Measurements from ENCODE around the gene AKT2.
A peak's percentile ranks its signal among the peaks of the same experiment; 100 is the strongest.
"Not testable (repeated sequence)": the region's sequence is repeated elsewhere in the genome, so short reads cannot be mapped to it uniquely, and the experiment has no call there.

Gene AKT2

DNA sequence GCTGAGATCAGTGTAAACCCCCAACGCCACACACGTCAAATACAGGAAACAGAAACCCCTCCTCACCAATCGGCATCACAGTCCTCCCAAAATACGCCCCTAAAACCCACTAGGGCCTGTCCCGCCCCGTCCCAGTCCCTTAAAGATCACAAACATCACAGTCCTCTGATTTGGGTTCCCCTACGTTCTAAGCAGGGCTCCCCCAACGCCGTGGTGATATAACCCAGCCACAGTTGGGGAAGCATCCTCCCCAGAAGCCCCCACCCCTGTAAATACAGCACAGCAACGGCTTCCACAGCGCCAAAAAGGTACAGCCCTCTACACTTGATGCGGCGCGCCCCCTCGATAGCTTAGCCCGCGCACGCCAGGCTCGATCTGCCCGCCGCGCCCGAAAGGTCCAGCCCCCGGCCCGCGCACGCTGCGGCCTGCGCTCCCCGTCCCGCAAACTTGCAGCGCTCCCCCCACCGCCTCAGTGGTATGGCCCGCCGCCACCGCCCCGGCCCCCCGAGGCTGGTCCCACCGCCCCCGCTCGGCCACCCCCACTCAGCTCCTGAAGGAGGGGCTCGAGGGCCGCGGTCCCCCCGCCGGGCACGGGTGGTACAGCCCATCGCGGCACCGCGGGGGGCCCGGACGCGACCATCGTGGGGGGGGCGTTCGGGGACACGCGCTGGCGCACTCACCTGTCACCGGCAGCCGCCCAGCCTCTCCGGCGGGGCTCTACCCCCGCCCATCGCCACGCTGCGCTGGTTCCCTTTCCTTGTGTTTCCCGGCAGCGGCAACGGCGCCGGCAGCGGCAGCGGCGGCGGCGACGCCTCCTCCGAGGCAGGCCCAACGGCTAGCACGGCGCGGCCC lies at the start of gene AKT2:
AKT2 (minus strand) TSS at position 845 of the 852 bp plus-strand sequence. CDS start 20,078 bp downstream, outside the sequence.
- DNase-seq: peak; percentile 73

DNA sequence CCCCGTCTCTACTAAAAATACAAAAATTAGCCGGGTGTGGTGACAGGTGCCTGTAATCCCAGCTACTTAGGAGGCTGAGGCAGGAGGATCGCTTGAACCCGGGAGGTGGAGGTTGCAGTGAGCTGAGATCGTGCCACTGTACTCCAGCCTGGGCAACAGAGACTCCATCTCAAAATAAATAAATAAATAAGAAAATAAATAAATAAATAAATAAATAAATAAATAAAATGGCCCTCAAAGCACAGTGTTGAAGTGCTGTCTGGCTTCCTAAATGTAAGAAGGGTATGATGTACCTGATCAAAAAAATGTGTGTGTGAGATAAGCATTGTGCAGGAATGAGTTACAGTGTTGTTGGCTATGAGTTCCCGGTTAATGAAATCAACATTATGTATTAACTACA lies 47.9 kb upstream of the AKT2 start:
- not testable (repeated sequence) for DNase-seq

DNA sequence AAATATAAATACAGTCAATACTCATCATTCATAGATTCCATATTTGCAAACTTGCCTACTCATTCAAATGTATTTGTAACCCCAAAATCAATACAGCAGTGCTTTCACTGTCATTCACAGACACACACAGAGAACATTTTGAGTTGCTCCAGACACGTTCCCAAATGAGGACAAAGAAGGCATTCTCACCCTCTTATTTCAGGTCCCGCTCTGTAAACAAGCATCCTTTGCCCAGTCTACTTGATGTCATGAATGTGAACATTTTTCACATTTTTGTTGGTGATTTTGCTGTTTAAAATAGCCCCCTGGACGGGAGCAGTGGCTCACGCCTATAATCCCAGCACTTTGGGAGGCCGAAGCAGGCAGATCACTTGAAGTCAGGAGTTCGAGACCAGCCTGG lies 47.5 kb upstream of the AKT2 start:
- no peak for DNase-seq

DNA sequence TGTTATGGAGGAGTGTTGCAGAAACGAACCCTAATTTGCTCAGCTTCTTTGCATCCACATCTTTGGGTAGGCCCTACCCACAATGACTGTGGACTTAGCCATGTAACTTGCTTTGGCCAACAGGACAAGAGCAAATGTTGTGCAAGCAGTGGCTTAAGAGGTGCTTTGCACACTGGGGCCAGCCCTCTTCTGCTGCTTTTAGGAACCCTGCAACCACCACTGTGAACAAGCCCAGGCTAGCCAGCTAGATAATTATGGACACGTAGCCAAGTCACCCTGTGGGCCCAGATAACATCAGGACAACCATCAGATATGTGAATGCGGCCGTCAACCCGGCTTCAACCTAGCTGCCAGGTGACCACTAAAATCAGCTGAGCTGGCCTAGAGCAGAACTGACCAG lies 45.9 kb upstream of the AKT2 start:
- DNase-seq: no peak

DNA sequence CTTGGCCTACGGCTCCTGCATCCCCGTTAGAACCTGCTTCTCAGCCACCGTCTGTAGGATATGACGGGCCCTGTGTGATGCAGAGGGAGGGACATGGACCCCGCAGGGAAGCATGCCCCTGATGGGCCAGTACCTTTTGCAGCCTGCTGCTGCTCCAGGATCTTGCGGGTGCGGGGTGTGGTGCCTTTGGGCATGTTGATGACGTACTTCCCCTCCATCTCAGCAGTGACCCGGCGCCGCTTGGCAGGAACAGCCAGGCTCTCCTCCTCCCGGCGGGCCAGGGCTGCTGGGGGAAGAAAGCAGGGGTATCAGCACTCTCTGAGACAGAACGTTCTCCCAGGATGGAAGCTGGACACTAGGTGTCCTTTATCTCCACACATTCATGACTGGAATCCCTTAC lies 41.1 kb upstream of the AKT2 start:
- DNase-seq: no peak

DNA sequence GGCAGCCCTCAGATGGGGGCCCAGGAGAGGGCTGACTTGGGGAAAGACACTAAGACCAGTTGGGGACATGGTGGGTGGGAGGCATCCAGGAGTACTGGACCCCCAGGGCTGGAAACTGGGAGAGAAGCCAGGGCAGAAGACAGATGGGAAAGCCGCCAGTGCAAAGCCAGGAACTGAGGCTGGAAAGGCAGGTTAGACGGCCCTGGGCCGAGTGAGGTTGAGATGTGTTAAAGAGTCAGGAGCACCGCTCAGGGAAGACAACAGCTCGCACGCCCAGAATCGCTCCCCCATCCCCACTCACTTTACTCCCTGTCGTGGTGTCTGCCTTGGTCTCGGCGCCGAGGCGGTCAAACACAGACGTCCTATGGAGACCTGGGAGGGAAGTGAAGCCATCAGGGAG lies 38.6 kb upstream of the AKT2 start:
- no peak for DNase-seq

DNA sequence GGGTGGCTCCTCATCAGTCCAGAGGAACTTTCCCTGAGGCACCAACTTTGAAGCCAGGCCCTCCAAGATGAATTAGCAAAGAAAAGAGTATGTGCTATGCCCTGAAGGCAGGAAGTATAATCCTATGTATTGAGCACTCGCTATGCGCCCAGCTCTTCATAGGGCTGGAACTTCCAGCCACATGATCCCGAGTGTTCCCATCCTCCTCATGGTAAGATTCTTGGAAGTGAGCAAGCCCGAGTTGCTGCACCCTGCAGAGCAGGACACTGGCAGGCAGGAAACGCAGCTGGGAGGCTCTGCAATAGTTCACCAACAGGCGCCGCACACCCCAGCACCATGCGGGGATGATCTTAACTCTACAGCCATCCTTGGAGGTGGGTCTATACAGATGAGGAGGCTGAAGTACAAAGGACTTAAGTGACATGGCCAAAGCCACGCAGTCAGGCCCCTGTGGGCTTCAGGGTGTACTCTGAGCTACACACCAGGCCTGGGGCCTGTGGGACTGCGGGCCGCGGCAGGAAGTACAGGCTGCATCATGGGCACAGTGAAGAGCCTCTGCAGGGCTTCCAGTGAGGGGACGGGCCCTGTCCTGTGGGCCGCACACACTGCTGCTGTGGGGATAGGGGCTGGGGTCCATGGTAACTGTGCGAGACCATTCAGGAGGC lies 37.9 kb upstream of the AKT2 start:
- DNase-seq: no peak

DNA sequence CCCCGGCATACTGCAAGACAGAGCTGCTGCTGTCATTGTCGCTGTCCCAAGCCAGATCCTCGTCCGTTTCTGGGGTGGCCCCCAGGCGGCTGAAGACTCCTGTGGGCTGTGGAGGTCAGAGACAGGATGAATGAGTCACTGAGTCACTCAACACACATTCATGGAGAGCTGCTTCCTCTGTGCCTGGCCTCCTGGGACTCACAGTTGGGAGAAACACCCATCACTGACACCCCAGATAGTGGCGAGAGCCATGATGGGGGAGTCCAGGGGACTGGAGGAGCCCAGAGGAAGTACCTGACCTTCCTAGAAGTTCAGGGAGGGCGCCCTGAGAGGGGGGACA lies 37.1 kb upstream of the AKT2 start:
- no peak for DNase-seq

DNA sequence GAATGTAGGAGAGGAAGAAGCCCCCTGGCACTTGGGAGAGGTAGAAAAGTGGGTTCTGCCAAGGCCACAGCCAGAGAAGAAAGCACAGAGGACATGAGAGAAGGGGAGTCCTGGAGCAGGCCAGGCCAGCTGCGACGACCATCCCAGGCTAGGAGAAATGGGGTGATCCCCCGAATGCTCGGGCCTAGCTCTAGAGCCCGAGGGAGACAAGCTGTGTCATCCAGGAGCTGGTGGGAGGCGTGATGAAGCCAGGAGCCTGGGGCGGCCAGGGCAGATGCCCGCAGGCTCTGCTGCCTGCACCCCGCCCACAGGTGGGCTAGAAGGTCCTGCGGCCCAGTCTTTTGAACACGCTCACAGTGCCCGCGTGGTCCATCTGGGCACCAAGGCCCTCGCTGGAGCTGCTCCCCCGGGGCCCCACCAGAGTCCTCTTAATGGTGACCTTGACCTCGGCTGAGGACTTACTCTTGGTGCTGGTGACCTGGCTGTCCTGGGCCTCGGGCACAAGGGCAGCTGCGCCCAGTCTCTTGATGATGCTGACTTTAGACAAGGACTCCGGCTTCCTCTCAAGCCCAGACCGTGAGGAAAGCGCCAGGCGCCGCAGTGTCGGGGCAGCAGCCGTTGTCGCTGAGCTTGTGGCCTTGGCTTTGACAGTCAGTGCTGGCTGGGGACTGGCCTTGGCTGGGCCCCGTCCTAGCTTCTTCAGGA lies 36.6 kb upstream of the AKT2 start:
- no peak for DNase-seq

DNA sequence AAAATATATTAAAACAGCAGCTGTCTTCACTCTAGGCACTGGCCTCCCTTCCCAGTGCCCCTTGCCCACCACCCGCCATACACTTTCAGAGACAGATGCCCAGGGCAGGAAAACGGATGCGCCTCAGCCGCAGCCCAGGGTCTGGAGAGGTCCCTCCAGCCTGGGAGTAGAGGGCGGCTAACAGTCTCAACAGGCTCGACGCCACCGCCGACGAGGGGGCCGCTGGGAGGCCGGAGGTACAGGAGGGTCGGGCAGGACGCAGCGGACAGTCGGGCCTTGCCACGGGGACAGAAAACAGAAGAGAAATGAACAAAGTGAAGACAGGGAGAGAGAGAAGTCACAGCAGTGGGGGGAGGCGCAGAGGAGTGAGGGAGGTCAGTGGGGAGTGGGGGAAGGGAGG lies 35.9 kb upstream of the AKT2 start:
- no peak for DNase-seq

DNA sequence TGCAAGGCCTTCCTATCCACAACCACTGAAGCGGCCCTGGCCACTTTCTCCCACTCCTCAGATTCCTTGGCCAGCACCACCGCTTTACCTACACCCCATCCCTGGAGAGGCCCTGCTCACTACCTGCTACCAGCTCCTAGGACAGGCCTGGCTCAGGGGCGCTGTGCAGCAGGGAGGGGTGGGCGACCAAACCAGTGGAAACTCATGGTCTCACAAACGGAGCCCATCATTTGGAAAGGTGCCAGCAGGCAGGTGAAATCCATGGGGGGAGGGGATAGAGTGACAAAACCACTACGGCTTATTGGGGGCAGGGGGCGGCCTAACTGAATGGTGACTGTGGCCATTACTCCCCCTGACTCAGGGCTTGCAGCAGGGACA lies 35.4 kb upstream of the AKT2 start:
- no peak for DNase-seq

DNA sequence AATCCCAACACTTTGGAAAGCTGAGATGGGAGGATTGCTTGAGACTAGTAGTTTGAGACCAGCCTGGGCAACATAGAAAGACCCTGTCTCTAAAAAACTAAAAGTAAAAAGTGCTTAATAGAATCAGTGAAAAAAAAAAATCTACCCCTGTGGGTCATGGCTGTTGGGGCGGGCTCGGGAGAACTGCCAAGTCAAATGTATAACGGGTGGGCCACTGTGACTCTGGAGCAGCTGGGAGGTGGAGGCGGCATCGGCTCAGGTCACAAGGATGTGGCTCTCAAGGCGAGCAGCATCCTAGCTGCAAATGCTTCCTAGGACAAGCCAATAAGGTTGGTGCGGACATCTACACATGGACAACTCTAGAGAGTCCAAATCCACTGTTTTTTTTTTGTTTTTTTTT lies 32.2 kb upstream of the AKT2 start:
- DNase-seq: no peak

DNA sequence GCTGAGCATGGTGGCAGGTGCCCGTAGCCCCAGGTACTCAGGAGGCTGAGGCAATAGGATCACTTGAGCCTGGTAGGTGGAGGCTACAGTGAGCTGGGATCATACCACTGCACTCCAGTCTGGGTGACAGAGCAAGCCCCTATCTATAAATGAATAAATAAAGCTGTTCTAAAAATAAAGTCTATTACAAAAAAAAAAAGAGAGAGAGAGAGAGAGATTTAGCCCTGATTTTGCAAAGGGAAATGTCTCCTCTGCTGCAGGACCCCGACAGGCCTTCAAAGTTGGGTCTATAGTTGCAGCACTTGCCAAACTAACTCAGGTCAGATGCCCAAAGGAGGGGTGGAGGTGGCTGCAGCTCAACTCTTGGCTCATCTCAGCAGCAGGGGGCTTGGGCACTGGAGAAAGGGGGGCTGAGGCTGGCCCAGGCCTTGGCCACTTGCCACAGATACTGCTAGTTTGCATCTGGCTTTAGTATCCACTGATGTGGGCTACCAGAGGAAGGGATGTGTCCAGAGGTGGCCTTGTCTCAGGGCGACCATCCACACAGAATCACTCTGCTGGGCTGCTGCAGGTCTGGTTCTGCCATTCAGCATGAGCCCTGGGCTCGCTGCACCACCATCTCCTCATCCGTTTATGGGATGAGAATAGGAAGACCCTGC lies 30.8 kb upstream of the AKT2 start:
- DNase-seq: no peak

DNA sequence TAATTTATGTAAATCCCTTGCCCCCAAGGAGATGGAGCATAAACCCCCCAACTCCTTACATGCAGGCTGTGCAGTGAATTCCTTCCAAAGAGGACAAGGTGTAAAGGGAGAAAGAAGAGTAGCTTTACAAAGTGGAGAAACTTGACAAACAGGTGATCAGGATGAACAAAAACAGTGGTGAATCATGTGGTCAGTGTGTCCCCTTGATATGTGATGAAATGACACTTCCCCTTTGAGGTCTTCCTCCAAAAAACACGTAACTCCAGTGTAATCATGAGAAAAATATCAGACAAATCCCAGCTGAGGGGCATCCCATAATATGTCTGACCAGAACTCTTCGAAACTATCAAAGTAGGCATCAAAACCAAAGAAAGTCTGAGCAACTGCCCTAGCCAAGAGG lies 29.5 kb upstream of the AKT2 start:
- DNase-seq: no peak

DNA sequence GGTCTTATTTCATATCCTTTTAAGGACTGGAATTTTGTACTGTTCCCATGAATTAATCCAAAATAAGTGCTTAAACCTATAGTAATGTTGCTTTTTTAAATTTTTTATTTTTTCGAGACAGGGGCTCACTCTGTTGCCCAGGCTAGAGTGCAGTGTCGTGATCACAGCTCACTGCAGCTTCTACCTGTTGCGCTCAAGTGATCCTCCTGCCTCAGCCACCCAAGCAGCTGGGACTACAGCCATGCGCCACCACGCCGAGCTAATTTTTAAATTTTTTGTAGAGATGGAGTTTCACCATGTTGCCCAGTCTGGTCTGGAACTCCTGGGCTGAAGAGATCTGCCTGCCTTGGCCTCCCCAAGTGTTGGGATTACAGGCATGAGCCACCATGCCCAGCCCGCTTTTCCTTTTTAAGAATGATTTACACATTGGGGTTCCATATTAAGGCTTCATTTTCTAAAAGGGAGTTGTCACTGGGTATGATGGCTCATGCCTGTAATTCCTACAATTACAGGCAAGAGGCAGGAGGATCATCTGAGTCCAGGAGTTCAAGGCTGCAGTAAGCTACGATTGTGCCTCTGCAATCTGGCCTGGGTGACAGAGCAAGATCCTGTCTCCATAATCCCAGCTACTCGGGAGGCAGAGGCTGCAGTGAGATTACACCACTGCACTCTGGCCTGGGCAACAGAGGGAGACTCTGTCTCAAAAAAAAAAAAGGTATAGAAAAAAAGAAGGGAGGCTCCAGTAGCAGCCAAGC lies 28.3 kb upstream of the AKT2 start:
- no peak for DNase-seq

DNA sequence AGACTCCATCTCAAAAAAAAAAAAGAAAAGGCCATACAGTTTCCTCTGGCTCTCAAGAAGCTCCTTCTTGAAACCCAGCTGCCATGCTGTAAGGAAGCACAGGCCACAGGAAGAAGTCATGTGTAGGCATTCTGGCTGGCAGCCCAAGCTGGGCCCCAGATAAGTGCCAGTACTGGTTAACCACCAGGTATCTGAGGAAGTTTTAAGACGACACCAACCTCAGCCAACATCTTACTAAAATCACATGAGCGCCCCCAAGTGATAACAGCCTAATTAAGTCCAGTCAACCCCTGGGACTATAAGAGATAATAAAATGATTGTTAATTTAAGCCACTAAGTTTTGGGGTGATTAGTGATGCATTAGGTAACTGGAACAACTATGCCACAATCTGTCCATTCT lies 27.4 kb upstream of the AKT2 start:
- DNase-seq: no peak

DNA sequence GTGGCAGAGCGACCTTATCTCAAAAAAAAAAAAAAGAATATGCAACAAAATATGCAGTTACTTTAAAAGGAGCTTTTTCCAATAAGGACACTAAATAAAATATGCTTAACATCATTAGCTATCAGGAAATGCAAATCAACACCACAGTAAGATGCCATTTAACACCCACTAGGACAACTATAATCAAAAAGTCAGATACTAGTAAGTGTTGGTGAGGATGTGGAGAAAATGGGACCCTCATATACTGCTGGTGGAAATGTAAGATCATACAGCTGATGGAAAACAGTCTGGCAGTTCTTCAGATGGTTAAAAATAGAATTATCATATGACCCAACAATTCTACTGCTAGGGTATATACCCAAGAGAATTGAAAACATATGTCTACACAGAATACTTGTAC lies 24.5 kb upstream of the AKT2 start:
- no peak for DNase-seq

DNA sequence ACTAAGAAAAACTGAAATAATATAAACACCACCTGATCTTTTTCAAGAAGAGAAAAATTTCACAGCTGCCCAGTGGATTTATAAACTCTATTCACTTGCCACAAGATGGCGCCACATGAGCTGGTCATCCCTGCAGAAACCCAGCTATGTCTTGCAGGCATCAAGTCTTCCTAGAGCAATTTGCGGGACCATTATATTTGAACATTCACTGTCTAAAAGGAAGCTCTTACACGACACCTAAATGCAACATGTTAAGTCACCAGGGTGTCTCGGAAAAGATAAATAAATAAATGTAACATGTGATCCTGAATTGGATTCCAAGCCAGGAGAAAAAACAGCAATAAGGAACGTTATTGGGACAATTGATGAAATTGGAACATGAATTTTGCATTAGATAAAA lies 20.3 kb upstream of the AKT2 start:
- peak; percentile 75 for DNase-seq

DNA sequence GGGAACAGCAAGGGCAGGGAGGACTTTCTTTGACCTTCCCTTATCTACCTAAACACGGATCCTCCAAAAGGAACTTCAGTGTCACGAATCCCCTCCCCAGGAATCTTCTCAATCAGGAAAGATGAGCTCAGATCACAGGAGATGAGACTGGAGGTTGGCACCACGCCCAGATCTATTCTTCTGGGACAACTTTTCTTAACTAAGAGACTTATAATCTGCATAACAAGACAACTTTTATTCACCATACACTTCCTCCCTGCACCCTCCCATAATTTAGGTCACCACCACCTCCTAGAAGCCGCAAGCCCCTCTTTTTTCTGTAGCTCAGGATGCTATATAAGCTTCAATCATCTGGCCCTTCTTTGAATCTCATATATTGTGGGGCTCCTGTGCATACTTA lies 19.2 kb upstream of the AKT2 start:
- DNase-seq: no peak

DNA sequence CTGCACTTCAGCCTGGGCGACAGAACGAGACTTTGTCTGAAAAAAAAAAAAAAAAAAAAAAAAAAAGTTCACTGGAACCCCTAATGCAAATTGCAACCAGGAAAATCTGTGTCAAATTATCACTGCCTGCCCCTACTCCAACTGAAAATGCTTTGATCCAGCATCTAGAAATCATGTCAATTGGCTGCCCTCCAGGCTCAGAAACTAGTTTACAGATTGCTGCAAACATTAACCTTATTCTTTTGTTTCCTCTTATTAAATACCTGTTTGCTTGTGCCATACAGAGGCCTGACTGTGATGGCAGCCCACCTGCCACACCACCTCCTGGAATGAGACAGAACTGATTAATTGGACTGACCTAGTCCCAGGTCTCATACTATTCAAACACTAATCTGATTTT lies 18.6 kb upstream of the AKT2 start:
- DNase-seq: no peak

DNA sequence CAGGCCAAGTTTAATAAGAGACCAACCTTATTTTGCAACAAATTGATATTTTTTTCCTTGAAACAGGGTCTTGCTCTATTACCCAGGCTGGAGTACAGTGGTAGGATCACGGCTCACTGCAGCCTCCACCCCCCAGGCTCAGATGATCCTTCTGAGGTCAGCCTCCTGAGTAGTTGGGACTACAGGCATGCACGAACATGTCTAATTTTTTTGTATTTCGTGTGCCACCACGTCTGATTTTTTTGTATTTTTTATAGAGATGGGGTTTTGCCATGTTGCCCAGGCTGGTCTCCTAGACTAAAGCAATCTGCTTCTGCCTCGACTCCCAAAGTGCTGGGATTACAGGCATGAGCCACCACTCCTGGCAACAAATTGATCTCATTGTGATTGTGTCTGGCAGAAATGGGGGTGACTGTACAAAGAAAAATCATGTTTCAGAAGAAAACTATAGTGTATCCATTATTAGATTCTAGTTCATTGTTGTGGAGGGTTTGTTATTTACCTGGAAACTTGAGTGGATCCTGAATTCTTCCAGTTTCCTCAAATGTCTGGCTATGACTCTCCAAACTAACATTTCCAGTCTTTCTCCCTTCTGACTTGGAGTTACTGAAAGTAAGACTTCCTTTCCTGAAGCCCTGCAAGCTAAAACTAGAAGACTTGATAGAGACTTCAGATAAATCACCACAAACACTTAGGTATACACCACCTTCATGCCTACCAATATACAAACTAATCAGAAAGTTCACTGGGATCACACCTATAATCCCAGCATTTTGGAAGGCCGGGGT lies 17.3 kb upstream of the AKT2 start:
- DNase-seq: no peak

DNA sequence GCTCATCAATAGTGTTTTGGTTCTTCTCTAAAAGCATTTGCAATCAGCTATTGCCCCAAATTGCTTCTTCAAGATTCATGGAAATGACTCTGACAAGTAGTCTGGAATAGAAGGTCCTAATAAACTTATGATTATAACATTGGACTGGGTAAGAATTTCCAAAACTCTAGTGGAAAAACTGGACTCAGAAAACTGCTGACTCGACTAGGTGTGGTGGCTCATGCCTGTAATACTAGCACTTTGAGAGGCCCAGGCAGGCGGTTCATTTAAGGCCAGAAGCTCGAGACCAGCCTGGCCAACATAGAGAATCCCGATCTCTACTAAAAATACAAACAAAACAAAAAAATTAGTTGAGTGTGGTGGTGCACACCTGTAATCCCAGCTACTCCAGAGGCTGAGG lies 15.5 kb upstream of the AKT2 start:
- no peak for DNase-seq

Measured in activated gamma-delta T cell treated with Interleukin-2 at 50 U/mL for 16 hours (primary cell).